GM18505 (cell line): Measurements from ENCODE around the gene MBD3L2B.
"Not testable (repeated sequence)": the region's sequence is repeated elsewhere in the genome, so short reads cannot be mapped to it uniquely, and the experiment has no call there.

ENCODE experiments used
- ATAC-seq: cut with Tn5 transposase; IDR thresholded peaks from one replicate; pipeline ENCODE4 v1.9.1; 2021; ENCODE audit not compliant: unreplicated experiment
- POLR2A ChIP-seq: IDR thresholded peaks from 4 replicates; pipeline ENCODE4 v1.6.1; 2011; ENCODE audit warnings: borderline replicate concordance; ENCODE audit not compliant: insufficient read depth, insufficient read length; ENCODE audit errors: extremely low read depth

MBD3L2B gene

DNA sequence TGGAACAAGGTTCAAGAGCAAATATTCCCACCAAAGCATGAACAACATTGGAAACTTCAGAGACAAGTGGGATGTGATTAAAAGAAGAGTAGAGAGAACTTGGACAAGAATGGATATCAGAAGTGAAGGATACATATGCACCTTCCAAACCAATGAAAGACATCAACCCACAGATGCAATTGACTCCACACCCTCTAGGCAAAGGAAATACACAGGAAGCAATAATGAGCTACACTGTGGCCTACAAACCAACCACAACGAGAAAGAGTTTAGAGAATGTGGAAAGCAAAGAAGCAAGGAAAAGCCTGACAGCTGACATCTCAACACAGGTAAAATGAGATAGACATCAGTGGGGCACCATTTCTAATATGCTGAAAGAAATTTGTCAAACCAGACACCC is 7.6 kb upstream of the MBD3L2B start:
- ATAC-seq = not testable (repeated sequence)

DNA sequence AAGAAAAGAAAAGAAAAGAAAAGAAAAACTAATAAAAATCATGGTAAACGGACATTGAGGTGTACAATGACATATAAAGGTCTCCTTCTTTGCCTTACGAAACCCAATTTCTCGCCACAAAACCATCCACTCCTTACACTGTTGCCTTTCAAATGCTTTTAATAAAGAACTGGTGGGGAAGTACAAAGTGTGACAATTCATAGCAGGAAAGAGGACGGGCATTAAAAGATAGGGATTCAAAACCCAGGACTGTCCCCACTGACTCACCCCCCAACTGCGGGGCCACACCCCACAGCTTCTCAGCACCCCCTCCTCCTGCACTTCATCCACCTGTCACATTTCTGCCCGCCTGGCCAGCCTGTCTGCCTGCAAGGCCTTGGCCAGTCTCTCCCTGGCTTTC is 2.4 kb downstream of the MBD3L2B start:
- no peak for TF ChIP-seq POLR2A
- ATAC-seq = no peak

DNA sequence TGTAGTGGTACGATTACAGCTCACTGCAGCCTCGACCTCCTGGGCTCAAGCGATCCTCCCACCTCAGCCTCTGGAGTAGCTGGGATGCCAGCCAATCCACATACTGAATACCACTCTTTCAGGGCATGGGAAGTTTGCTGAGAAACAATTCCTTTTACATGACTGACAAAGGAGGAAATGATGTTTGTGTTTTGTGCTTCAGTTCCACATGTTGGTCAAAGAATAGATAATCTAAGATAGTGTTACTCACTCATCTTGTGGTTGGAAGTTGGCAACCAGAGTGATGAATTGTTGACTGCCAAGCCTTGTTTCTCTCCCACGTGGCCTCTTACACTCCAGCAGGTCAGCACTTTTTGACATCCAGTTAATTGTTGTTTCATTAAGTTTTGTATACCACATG is 7.6 kb downstream of the MBD3L2B start:
- no peak for TF ChIP-seq POLR2A
- ATAC-seq = no peak

DNA sequence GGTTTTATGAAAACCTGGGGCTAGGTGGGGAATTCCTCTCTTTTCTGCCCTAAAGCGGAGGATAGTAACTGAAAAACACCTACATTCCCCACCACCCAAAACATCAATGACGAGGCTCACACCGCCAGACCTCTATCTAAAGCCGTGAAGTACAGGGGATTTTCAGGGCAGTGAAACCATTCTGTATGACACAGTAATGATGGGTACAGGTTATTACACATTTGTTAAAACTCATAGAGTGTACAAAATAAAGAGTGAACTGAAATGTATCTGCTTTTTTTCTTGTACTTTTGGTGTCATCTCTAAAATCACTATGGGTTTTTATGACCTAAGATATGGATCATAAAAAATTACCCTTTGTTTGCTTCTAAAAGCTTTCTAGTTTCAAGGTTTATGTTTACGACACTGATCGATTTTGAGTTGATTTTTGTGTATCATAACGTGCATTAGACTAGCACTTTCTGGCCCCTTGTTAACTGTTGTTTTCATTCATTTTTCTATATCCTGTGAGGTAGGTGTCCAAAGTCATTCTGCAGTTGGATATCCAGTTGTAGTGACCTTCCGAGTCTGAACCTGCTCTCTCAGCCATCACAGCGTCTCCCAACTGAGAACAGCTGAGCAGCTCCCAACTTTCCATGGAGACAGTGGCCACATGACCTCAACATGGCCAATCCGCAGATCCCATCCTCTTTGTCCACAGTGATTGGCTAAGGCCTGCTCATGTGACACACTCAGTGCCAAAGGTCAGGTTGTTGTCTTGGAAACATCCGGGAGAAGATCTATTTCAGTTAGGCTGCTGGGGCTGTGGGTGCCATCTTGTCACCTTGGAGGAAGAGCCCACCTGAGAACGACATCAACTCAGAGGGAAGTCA is 10.3 kb downstream of the MBD3L2B start:
- TF ChIP-seq POLR2A = no peak
- no peak for ATAC-seq

DNA sequence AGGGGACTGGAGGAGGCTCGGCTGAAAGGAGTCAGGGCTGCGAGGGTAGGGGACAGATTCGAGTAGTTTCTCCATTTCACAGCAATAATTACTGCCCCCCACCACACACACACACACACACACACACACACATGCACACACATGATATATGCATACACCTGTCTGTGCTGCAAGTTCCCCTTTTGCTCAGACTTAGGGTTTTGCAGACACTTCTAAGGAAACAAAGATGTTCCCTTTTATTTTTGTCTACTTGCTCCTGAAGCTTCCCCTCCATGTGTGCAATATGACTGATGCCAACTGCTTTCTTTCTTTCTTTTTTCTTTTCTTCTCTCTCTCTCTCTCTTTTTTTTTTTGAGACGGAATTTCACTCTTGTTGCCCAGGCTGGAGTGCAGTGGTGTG is 13.4 kb downstream of the MBD3L2B start:
- TF ChIP-seq POLR2A = no peak
- no peak for ATAC-seq

DNA sequence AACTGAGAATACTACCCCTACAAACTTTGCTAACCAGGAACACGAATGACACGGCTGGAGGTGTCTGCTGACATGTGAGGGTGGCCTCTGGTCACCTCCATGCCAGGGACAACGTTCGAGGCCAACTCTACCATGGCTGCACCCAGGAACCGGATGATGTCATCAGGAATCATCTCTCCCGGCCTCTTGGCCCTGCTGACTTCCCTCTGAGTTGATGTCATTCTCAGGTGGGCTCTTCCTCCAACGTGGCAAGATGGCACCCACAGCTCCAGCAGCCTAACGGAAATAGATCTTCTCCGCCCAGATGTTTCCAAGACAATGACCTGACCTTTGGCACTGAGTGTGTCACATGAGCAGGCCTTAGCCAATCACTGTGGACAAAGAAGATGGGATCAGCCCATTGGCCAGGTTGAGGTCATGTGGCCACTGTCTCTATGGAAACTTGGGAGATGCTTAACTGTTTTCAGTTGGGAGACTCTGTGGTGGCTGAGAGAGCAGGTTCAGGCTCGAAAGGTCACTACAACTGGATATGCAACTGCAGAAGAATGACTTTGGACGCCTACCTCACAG is 15.0 kb downstream of the MBD3L2B start:
- no peak for ATAC-seq
- TF ChIP-seq POLR2A = no peak

DNA sequence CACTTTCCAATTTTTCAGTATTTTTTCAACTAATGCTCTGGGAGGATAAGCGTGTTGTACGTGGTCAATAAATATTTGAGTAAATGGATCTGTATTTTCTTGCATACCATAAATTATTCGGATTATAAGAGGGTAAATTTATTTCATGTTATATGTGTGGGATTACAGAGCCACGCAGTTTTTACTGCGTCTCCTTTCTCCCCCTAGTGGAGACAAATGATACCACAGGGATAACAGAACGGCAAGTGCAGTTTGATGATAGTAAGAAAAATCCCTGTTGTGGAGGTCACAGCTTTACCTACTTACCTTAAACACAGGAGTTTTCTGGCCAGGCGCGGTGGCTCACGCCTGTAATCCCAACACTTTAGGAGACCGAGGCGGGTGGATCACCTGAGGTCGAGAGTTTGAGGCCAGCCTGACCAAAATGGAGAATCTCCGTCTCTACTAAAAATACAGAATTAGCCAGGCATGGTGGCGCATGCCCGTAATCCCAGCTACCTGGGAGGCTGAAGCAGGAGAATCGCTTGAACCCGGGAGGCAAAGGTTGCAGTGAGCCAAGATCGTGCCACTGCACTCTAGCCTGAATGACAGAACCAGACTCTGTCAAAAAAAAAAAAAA is 16.8 kb downstream of the MBD3L2B start:
- TF ChIP-seq POLR2A = no peak
- ATAC-seq = no peak

DNA sequence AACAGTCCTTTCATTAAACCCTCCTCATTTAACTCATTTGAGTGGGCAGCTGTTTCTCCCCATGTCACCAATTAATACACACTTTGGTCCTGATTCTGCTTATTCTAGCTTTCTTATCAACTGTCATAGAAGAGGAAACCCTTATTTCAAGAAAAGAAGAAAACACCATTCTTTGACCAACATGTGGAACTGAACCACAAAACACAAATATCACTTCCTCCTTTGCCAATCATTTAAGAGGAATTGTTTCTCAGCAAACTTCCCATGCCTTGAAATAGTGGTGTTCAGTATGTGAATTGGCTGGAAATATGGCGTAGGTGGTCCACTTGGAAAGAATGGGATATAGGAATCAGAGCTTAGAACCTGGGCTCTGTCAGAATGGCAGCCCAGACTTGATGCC is 20.4 kb downstream of the MBD3L2B start:
- ATAC-seq = no peak
- no peak for TF ChIP-seq POLR2A

DNA sequence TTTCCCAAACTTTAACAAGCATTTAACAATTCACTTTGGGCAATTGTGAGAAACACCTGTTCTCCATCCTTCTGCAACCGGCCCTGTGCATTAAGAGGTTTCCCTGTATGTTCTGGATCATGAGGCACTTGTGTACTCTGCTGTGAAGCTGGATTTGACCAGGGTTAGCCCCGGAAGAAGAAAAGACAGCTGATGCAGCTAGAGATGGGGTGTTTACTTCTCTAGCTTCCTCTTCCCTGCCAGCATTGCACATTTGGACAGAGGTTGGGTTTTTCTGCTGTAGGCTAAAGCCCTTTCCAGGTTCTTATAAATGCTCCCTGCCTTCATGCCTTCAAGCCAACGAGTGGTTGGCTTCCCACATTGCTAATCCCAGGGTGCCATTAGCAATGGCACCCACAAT is 20.9 kb downstream of the MBD3L2B start:
- no peak for TF ChIP-seq POLR2A

DNA sequence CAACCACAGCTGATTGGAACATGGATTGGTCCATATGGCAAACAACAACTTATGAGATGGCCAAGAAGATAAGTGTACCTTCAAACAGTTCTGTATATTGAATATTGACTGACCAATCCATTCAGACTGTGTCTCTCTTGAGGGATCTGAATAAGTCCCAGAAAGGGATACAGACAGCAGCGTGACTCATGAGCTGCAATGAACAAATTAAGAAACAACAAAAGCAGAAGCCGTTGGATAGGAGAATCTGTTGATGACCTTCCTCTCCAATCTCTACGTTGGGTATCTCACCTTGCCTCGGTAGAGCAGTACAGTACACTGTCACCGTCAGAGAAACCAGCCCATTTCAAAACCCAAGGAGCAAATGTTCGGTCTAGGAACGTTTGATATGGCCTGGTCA is 21.3 kb downstream of the MBD3L2B start:
- no peak for TF ChIP-seq POLR2A
- ATAC-seq = no peak

More for the DNA sequence above, 20.9 kb downstream of the MBD3L2B start:
- ATAC-seq = no peak

DNA sequence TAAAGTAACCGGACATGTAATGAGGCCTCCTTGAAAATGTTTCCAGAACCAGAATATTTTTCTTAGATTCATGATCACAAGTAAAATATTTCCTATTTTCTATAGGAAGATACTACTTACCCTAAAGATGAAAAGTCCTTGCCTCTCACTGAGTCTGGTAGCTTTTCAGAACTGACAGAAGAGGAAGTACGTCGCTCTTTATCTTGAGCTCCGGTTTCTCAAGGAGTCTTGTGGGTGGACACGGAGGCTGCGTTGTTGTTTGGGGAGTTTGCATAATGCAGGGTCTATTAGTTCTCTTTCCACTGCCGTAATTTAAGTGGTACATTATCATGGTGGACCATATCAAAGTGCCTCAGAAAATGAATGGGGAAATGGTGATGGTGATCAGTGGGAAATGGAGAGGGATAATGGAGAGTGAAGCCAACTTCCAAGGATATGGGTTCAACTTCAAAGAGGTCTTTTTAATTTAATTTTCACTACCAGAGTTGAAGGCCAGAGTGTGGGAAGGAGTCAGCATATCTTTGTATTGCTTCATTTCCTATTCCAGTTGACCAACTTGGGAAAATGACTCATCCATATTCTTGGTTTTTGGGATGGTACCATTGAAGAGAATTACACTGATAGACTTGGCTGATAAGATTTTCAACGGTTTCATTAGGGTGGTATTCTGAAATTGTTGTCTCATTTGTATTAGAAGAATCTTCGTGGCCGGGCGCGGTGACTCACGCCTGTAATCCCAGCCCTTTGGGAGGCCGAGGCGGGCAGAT is 23.4 kb downstream of the MBD3L2B start:
- no peak for TF ChIP-seq POLR2A
- ATAC-seq = no peak

DNA sequence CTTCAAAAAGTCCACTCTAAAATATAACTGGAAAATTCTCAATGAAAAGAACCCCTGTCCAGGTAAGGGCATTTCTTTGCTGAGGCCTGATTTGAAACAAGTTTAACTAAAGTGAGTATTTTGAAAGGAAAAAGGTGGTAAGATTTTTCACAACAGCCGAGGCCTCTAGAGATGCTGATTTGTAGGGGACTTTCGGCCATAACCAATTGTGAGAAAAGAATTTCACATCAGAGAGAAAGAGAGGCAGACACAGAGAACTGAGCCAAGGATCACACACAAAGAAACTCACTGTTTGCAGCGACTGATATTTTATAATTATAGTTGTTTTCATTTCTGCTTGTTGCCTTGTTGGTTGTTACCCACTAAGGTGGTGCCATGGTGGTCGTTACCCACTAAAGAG is 24.4 kb downstream of the MBD3L2B start:
- ATAC-seq = no peak
- no peak for TF ChIP-seq POLR2A

DNA sequence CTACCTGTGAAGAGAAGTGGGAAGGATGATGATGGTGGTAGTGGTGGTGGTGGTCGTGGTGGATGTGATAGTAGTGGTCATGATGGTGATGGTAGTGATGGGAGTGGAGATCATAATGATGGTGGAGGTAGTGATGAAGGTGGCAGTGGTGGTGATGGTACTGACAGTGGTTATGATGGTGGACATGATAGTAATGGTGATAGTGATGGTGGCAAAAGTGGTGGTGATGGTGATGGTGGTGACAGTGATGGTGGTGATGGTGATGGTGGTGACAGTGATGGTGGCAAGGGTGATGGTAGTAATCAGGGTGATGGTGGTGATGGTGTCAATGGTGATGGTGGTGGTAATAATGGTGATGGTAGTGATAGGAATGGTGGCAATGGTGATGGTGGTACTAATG is 26.2 kb downstream of the MBD3L2B start:
- no peak for ATAC-seq
- TF ChIP-seq POLR2A = no peak
